DMS114 treated with DMSO at 0.1 percent for 48 hours (cell line): ENCODE measurements around the gene TOGARAM2.

ENCODE experiments used
- DNase-seq: peaks from one replicate; lab custom pipeline; 2025; ENCODE audit not compliant: unreplicated experiment; lab: John Stamatoyannopoulos, UW

Gene TOGARAM2

GRCh38 chr2:28997847-28998735 is 17.0 kb downstream of the TOGARAM2 start:
- DNase-seq = no peak

- DNase-seq = no peak
Measured at GRCh38 chr2:29000481-29000880, 19.4 kb downstream of the TOGARAM2 start.

- DNase-seq = no peak
Measured at GRCh38 chr2:29000956-29001355, 19.9 kb downstream of the TOGARAM2 start.

GRCh38 chr2:29001806-29002205 is 20.7 kb downstream of the TOGARAM2 start:
- DNase-seq = no peak

- DNase-seq = no peak
Measured at GRCh38 chr2:29004755-29005154, 23.7 kb downstream of the TOGARAM2 start.

- no peak for DNase-seq
Measured at GRCh38 chr2:29005331-29005730, 24.2 kb downstream of the TOGARAM2 start.

GRCh38 chr2:29006092-29006979 is 25.2 kb downstream of the TOGARAM2 start:
- DNase-seq = no peak

- DNase-seq = no peak
Measured at GRCh38 chr2:29006980-29007301, 25.8 kb downstream of the TOGARAM2 start.

- DNase-seq = no peak
Measured at GRCh38 chr2:29009270-29009669, 28.2 kb downstream of the TOGARAM2 start.

- DNase-seq = no peak
Measured at GRCh38 chr2:29009711-29010677, 28.9 kb downstream of the TOGARAM2 start.

- DNase-seq = no peak
Measured at GRCh38 chr2:29010946-29011345, 29.8 kb downstream of the TOGARAM2 start.

GRCh38 chr2:29011418-29012060 is 30.4 kb downstream of the TOGARAM2 start:
- DNase-seq = no peak

- DNase-seq = no peak
Measured at GRCh38 chr2:29012211-29012681, 31.1 kb downstream of the TOGARAM2 start.

GRCh38 chr2:29013057-29013780 is 32.1 kb downstream of the TOGARAM2 start:
- DNase-seq = no peak

GRCh38 chr2:29014331-29014730 is 33.2 kb downstream of the TOGARAM2 start:
- DNase-seq = no peak

GRCh38 chr2:29014811-29015421 is 33.8 kb downstream of the TOGARAM2 start:
- no peak for DNase-seq

GRCh38 chr2:29015701-29016470 is 34.8 kb downstream of the TOGARAM2 start:
- no peak for DNase-seq

- DNase-seq = no peak
Measured at GRCh38 chr2:29016504-29016903, 35.4 kb downstream of the TOGARAM2 start.
